Omental fat pad (tissue), 4 donors: ENCODE results near the gene EDIL3. TPM values are rescaled to one million over a fixed set of nuclear protein-coding genes. Genes with fewer than 3 reads are reported as not detected.

ENCODE experiments used
- ATAC-seq: fragments of 150-250 bp; one replicate; pipeline ENCODE4 v1.9.1; 2016; ENCODE audit warnings: mild to moderate bottlenecking, moderate library complexity; ENCODE audit not compliant: low FRiP score
- DNase-seq: peaks from one replicate; pipeline ENCODE4 v3.0.0-alpha.2; 2019; ENCODE audit warnings: low spot score
- small RNA-seq: library from RNA; depleted of rRNA; stranded (forward); fragments of <200 nt; gene quantifications from one replicate; pipeline ENCODE3, GENCODE V24; 2016
- total RNA-seq, 4 donors: library from RNA; depleted of rRNA; stranded (reverse); fragments of >200 nt; gene quantifications; one replicate each; pipeline ENCODE4 v1.1.0, GENCODE V29; 2016
- TF ChIP-seq, protein P1 (sequence below), 3 donors: fragments of 450-650 bp; IDR thresholded peaks; one replicate each; pipeline ENCODE4 v1.5.1; 2016 to 2017; ENCODE audit warnings: antibody characterized with exemption in 3 of 3, mild to moderate bottlenecking in 3 of 3, moderate library complexity in 2 of 3

EDIL3 gene
- total RNA-seq, 4 donors from 2014 or later: 2.3 to 22.4 (median 4.2) TPM

GRCh38 chr5:83899326-83899970 is 485.2 kb downstream of the EDIL3 start:
- TF ChIP-seq, protein P1, sequence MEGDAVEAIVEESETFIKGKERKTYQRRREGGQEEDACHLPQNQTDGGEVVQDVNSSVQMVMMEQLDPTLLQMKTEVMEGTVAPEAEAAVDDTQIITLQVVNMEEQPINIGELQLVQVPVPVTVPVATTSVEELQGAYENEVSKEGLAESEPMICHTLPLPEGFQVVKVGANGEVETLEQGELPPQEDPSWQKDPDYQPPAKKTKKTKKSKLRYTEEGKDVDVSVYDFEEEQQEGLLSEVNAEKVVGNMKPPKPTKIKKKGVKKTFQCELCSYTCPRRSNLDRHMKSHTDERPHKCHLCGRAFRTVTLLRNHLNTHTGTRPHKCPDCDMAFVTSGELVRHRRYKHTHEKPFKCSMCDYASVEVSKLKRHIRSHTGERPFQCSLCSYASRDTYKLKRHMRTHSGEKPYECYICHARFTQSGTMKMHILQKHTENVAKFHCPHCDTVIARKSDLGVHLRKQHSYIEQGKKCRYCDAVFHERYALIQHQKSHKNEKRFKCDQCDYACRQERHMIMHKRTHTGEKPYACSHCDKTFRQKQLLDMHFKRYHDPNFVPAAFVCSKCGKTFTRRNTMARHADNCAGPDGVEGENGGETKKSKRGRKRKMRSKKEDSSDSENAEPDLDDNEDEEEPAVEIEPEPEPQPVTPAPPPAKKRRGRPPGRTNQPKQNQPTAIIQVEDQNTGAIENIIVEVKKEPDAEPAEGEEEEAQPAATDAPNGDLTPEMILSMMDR (IDR thresholded peaks at IDR 0.05): no peak
- ATAC-seq (no peak), DNase-seq (no peak)

- TF ChIP-seq, protein P1 (IDR thresholded peaks at IDR 0.05): no peak
- DNase-seq (no peak), ATAC-seq (no peak)
Measured at GRCh38 chr5:83895860-83896259, 488.8 kb downstream of the EDIL3 start.

GRCh38 chr5:83891261-83891660 is 493.4 kb downstream of the EDIL3 start:
- TF ChIP-seq, protein P1 (IDR thresholded peaks at IDR 0.05): no peak
- DNase-seq (no peak), ATAC-seq (no peak)

Small RNAs within 50 kb of the gene (small RNA-seq; reads per million reads assigned to genes)
- not detected for gene RNU6-448P
